T47D (cell line): Measurements from ENCODE around the gene C10orf143.

Experiments
- DNase-seq, 2 experiments: peaks; one replicate each; pipeline versions ENCODE4 v3.0.0 to v3.0.0-alpha.2; 2011 to 2012; ENCODE audit warnings: low read depth in 1 of 2, low spot score in 1 of 2
- JUND ChIP-seq: IDR thresholded peaks from 2 replicates; pipeline ENCODE4 v1.6.1; 2012; ENCODE audit warnings: low read depth
- in situ Hi-C: cut with HindIII; loops from 2 replicates; pipeline ENCODE4 v1.10.0; 2016; ENCODE audit warnings: low sequenced_read_pairs, low pct_unique_long_range_greater_than_20kb

Gene C10orf143

GRCh38 chr10:130021383-130021950 lies 89.2 kb downstream of the C10orf143 start:
- TF ChIP-seq JUND = no peak
- in situ Hi-C loops = no loop called here
- no peak for DNase-seq

- no peak for TF ChIP-seq JUND
- no peak for DNase-seq
- in situ Hi-C loops = no loop called here
Measured at GRCh38 chr10:130020651-130021382, 89.8 kb downstream of the C10orf143 start.

- in situ Hi-C loops = no loop called here
- TF ChIP-seq JUND = no peak
- no peak for DNase-seq
Measured at GRCh38 chr10:130018730-130019185, 91.9 kb downstream of the C10orf143 start.

GRCh38 chr10:130018265-130018664 lies 92.4 kb downstream of the C10orf143 start:
- TF ChIP-seq JUND = no peak
- in situ Hi-C loops = no loop called here
- no peak for DNase-seq

GRCh38 chr10:130017631-130018022 lies 93.0 kb downstream of the C10orf143 start:
- no peak for DNase-seq
- TF ChIP-seq JUND = no peak
- in situ Hi-C loops = no loop called here

GRCh38 chr10:130016993-130017630 lies 93.5 kb downstream of the C10orf143 start:
- no peak for TF ChIP-seq JUND
- no peak for DNase-seq
- in situ Hi-C loops = no loop called here

- no peak for TF ChIP-seq JUND
- no peak for DNase-seq
- in situ Hi-C loops = no loop called here
Measured at GRCh38 chr10:130016095-130016494, 94.5 kb downstream of the C10orf143 start.

GRCh38 chr10:130015075-130015695 lies 95.4 kb downstream of the C10orf143 start:
- TF ChIP-seq JUND = no peak
- in situ Hi-C loops = no loop called here
- DNase-seq = no peak

- in situ Hi-C loops = no loop called here
Measured at GRCh38 chr10:130014263-130015074, 96.2 kb downstream of the C10orf143 start.

More at GRCh38 chr10:130014263-130015074, 96.2 kb downstream of the C10orf143 start:
- no peak for TF ChIP-seq JUND
- DNase-seq = no peak
